GM12878 (cell line): Measurements from ENCODE around the gene DDX51. TPM values are rescaled to one million over a fixed set of nuclear protein-coding genes. Genes with fewer than 3 reads are reported as not detected.

Source experiments
- BHLHE40 ChIP-seq, 2 experiments: fragments of 450-650 bp in 1 of 2; IDR thresholded peaks; 2 replicates each; pipeline ENCODE4 v1.6.1; 2011 to 2017; ENCODE audit warnings: low read depth in 2 of 2, borderline replicate concordance in 1 of 2, improper control_type of control experiment in 1 of 2, low read length in 1 of 2, mild to moderate bottlenecking in 1 of 2
- CEBPB ChIP-seq, 2 experiments: fragments of 150-350 bp in 1 of 2; IDR thresholded peaks; 2 replicates each; pipeline ENCODE4 v1.6.1; 2012 to 2014; ENCODE audit warnings: low read depth in 2 of 2, low read length in 2 of 2, borderline replicate concordance in 1 of 2, inconsistent platforms in 1 of 2
- CEBPZ ChIP-seq: fragments of 150-350 bp; IDR thresholded peaks from 2 replicates; pipeline ENCODE4 v1.6.1; 2016; ENCODE audit warnings: low read depth, low read length
- EGR1 ChIP-seq, 2 experiments: IDR thresholded peaks; 1 replicate in 1 of 2; 2 replicates in 1 of 2; pipeline ENCODE4 v1.6.1; 2011 to 2012; ENCODE audit warnings: low read depth in 2 of 2, low read length in 2 of 2, borderline replicate concordance in 1 of 2, mild to moderate bottlenecking in 1 of 2, moderate library complexity in 1 of 2
- ELK1 ChIP-seq: IDR thresholded peaks from 2 replicates; pipeline ENCODE4 v1.6.1; 2012; ENCODE audit warnings: low read depth, low read length, improper control_type of control experiment
- HDAC6 ChIP-seq: fragments of 200-600 bp; sonication (generic); IDR thresholded peaks from one replicate; pipeline ENCODE4 v1.8.0; 2017; ENCODE audit warnings: antibody characterized with exemption; ENCODE audit not compliant: unreplicated experiment
- MLLT1 ChIP-seq: fragments of 450-650 bp; IDR thresholded peaks from 2 replicates; pipeline ENCODE4 v1.6.1; 2016; ENCODE audit warnings: mild to moderate bottlenecking
- NBN ChIP-seq: fragments of 450-650 bp; IDR thresholded peaks from 2 replicates; pipeline ENCODE4 v1.6.1; 2016
- NFIC ChIP-seq: IDR thresholded peaks from 2 replicates; pipeline ENCODE4 v1.6.1; 2012; ENCODE audit warnings: low read depth, mild to moderate bottlenecking, inconsistent platforms, low read length, moderate library complexity
- NR2F1 ChIP-seq: fragments of 450-650 bp; conservative IDR thresholded peaks from 2 replicates; pipeline ENCODE4 v1.6.1; 2017; ENCODE audit warnings: mild to moderate bottlenecking
- PAX5 ChIP-seq: IDR thresholded peaks from 2 replicates; pipeline ENCODE4 v1.6.1; 2011; ENCODE audit warnings: low read depth, low read length, borderline replicate concordance
- POLR2A ChIP-seq: IDR thresholded peaks from 2 replicates; pipeline ENCODE4 v1.6.1; 2011; ENCODE audit warnings: low read depth, mild to moderate bottlenecking, low read length
- RB1 ChIP-seq: fragments of 450-650 bp; formaldehyde crosslinking; IDR thresholded peaks from 2 replicates; pipeline ENCODE4 v1.6.1; 2017; ENCODE audit warnings: mild to moderate bottlenecking, borderline replicate concordance
- RBBP5 ChIP-seq: fragments of 200-600 bp; sonication (generic); conservative IDR thresholded peaks from 2 replicates; pipeline ENCODE4 v1.6.1; 2016
- SIX5 ChIP-seq: IDR thresholded peaks from 2 replicates; pipeline ENCODE4 v1.6.1; 2011; ENCODE audit warnings: mild to moderate bottlenecking, low read depth, low read length, moderate library complexity; ENCODE audit not compliant: severe bottlenecking
- ZNF207 ChIP-seq: fragments of 450-650 bp; IDR thresholded peaks from 2 replicates; pipeline ENCODE4 v1.6.1; 2014; ENCODE audit warnings: antibody characterized with exemption, mild to moderate bottlenecking, borderline replicate concordance
- polyA plus RNA-seq, 11 experiments: library from polyadenylated mRNA; depleted of rRNA in 4 of 11; unstranded in 6 of 11; stranded (reverse) in 5 of 11; fragments of >200 nt; fragmentation: Nextera tagmentation in 4 of 11; fragmentation: Illumina TruSeq in 1 of 11; extraction: Ambion mirVana in 4 of 11; extraction: Trizol in 1 of 11; gene quantifications; 1 replicate in 1 of 11; 2 replicates in 10 of 11; pipeline versions ENCODE4 v1.2.1 to v1.2.3, GENCODE V29; 2011 to 2016; ENCODE audit warnings: inconsistent platforms in 2 of 11, missing spikeins in 2 of 11, low read depth in 1 of 11
- total RNA-seq, 4 experiments: library from RNA; depleted of rRNA in 3 of 4; stranded (reverse); fragments of >200 nt in 3 of 4; fragmentation: Illumina TruSeq in 1 of 4; extraction: Trizol in 1 of 4; gene quantifications; 2 replicates each; pipeline versions ENCODE4 v1.2.1 to v1.2.3, GENCODE V29; 2013 to 2021
- TF ChIP-seq, protein P1 (sequence below): IDR thresholded peaks from 2 replicates; pipeline ENCODE4 v1.6.1; 2011; ENCODE audit warnings: mild to moderate bottlenecking, low read depth, low read length, moderate library complexity; ENCODE audit not compliant: insufficient replicate concordance
- TF ChIP-seq, protein P2 (sequence below): IDR thresholded peaks from 2 replicates; pipeline ENCODE4 v1.6.1; 2011; ENCODE audit warnings: borderline replicate concordance, low read depth, mild to moderate bottlenecking, moderate library complexity, low read length; ENCODE audit not compliant: insufficient read depth, poor library complexity, severe bottlenecking
- TF ChIP-seq, protein P3 (sequence below): IDR thresholded peaks from 2 replicates; pipeline ENCODE4 v1.6.1; 2011; ENCODE audit warnings: borderline replicate concordance, low read depth, mild to moderate bottlenecking, moderate library complexity, mixed read lengths, low read length; ENCODE audit not compliant: insufficient read depth; ENCODE audit errors: extremely low read length

The DDX51 gene
- total and polyA plus RNA-seq, 10 of the 15 experiments (the other 5 are each of a cell fraction or from before 2014, with no cell fraction given): 0.97 to 29.1 (median 9.8) TPM

DNA sequence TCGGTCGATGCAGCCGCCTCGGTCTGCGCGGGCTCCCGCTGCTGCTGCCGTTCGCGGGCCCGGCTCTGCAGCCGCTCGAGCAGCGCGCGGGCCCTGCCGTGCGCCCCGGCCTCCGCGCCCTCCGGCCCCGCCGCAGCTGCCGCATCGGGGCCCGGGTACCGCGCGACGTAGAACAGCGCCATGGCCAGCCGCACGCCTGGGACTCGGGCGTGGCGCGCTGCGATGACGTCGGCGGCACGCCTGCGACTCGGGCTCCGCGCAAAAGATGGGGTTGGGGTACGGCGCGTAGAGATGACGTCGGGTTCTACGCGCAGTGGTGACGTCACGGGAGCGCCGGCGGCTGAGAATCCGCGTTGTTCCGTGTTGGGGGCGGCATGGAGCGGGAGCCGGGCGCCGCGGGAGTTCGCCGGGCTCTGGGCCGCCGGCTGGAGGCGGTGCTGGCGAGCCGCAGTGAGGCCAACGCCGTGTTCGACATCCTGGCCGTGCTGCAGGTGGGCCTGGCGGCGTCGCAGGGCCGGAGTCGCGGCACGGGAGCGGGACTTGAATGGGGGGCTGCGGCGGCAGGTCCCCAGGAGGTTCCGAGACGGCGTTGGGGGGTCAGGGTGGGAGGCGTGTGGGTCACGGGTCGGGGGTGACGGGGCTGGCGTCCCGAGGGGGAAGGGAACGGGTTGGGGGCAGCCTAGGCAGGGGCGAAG lies at the start of gene DDX51, which contains the start of gene NOC4L (continued):
- peak; percentile 57; the same call in 1 of the 2 replicates for TF ChIP-seq PAX5
- peak; percentile 100 for TF ChIP-seq NBN
- peak; percentile 71 for TF ChIP-seq ELK1
- no peak for TF ChIP-seq RBBP5
- peak; percentile 88 for TF ChIP-seq POLR2A
- TF ChIP-seq MLLT1: no peak
- no peak for TF ChIP-seq CEBPB (IDR thresholded peaks at IDR 0.05; ENCODE audit: borderline replicate concordance in 1 of 2, low read depth in 2 of 2, low read length in 2 of 2)
- TF ChIP-seq, protein P1, sequence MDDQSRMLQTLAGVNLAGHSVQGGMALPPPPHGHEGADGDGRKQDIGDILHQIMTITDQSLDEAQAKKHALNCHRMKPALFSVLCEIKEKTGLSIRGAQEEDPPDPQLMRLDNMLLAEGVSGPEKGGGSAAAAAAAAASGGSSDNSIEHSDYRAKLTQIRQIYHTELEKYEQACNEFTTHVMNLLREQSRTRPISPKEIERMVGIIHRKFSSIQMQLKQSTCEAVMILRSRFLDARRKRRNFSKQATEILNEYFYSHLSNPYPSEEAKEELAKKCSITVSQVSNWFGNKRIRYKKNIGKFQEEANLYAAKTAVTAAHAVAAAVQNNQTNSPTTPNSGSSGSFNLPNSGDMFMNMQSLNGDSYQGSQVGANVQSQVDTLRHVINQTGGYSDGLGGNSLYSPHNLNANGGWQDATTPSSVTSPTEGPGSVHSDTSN: peak; percentile 11
- TF ChIP-seq, protein P2, sequence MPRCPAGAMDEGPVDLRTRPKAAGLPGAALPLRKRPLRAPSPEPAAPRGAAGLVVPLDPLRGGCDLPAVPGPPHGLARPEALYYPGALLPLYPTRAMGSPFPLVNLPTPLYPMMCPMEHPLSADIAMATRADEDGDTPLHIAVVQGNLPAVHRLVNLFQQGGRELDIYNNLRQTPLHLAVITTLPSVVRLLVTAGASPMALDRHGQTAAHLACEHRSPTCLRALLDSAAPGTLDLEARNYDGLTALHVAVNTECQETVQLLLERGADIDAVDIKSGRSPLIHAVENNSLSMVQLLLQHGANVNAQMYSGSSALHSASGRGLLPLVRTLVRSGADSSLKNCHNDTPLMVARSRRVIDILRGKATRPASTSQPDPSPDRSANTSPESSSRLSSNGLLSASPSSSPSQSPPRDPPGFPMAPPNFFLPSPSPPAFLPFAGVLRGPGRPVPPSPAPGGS: no peak
- TF ChIP-seq, protein P3, sequence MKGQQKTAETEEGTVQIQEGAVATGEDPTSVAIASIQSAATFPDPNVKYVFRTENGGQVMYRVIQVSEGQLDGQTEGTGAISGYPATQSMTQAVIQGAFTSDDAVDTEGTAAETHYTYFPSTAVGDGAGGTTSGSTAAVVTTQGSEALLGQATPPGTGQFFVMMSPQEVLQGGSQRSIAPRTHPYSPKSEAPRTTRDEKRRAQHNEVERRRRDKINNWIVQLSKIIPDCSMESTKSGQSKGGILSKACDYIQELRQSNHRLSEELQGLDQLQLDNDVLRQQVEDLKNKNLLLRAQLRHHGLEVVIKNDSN: no peak
- peak; percentile 54 to 80; a peak in 2 of 3 replicates for TF ChIP-seq EGR1 (IDR thresholded peaks at IDR 0.05; ENCODE audit: borderline replicate concordance in 1 of 2, low read depth in 2 of 2, low read length in 2 of 2)
- TF ChIP-seq CEBPZ: no peak
- TF ChIP-seq RB1: peak; percentile 96
- TF ChIP-seq ZNF207: peak; percentile 94; the same call in 1 of the 2 replicates
- no peak for TF ChIP-seq HDAC6
- no peak for TF ChIP-seq NFIC
- peak; percentile 71 for TF ChIP-seq SIX5
- TF ChIP-seq NR2F1: peak; percentile 43; the same call in 1 of the 2 replicates
- peak; percentile 96 to 99 for TF ChIP-seq BHLHE40 (IDR thresholded peaks at IDR 0.05; ENCODE audit: borderline replicate concordance in 1 of 2, low read depth in 2 of 2, low read length in 1 of 2)
